Panc1 (cell line): ENCODE data around the gene FKRP. TPM values are rescaled to one million over a fixed set of nuclear protein-coding genes. Genes with fewer than 3 reads are reported as not detected.

Experiments used
- ATAC-seq: fragments of 200-7000 bp; cut with Tn5 transposase; 2 replicates; pipeline ENCODE4 v1.9.1; 2020; ENCODE audit warnings: mild to moderate bottlenecking, moderate library complexity
- BruUV-seq: library from RNA; stranded (reverse); fragments of 400-500 nt; replicated peaks from 2 replicates; lab custom pipeline; 2021; lab: Mats Ljungman, UMichigan
- CTCF ChIA-PET: fragments of 300-600 bp; sonication (Branson Sonifier 250); formaldehyde crosslinking; loops from one replicate; lab custom pipeline; 2022; ENCODE audit warnings: antibody characterized with exemption; lab: Charles Lee
- POLR2A ChIA-PET: fragments of 300-600 bp; sonication (Branson Sonifier 250); formaldehyde crosslinking; loops from one replicate; lab custom pipeline; 2022; ENCODE audit warnings: antibody characterized with exemption; lab: Charles Lee
- DNase-seq: peaks from one replicate; pipeline ENCODE4 v3.0.0-alpha.2; 2010; ENCODE audit warnings: low read depth, low spot score
- H3K27ac ChIP-seq: 2 replicates; pipeline ENCODE4 v1.5.1; 2011; ENCODE audit warnings: mild to moderate bottlenecking, low read length, inconsistent platforms
- H3K27me3 ChIP-seq: fragments of 200-500 bp; sonication (Bioruptor generic); 2 replicates; pipeline ENCODE4 v1.6.0; 2014; ENCODE audit warnings: low read length, inconsistent platforms; ENCODE audit not compliant: control insufficient read depth, insufficient read depth
- H3K36me3 ChIP-seq: fragments of 200-500 bp; sonication (Bioruptor generic); 2 replicates; pipeline ENCODE4 v1.5.1; 2014; ENCODE audit warnings: inconsistent platforms, mild to moderate bottlenecking, low read length, moderate library complexity; ENCODE audit not compliant: control insufficient read depth, insufficient read depth
- H3K4me1 ChIP-seq: 2 replicates; pipeline ENCODE4 v1.5.1; 2011; ENCODE audit warnings: inconsistent platforms, mild to moderate bottlenecking, low read length, moderate library complexity; ENCODE audit not compliant: control insufficient read depth, insufficient read depth
- H3K4me3 ChIP-seq, 2 experiments: 2 replicates each; pipeline ENCODE4 v1.5.1; 2011 to 2012; ENCODE audit warnings: low read depth in 2 of 2, low read length in 2 of 2, mild to moderate bottlenecking in 2 of 2, inconsistent platforms in 1 of 2, moderate library complexity in 1 of 2
- H3K9me3 ChIP-seq: fragments of 200-500 bp; sonication (Bioruptor generic); 2 replicates; pipeline ENCODE4 v1.5.1; 2014; ENCODE audit warnings: low read depth, mild to moderate bottlenecking, inconsistent platforms, low read length, moderate library complexity; ENCODE audit not compliant: control insufficient read depth, insufficient read depth
- POLR2AphosphoS5 ChIP-seq: IDR thresholded peaks from 2 replicates; pipeline ENCODE4 v1.6.1; 2012; ENCODE audit warnings: mild to moderate bottlenecking, low read depth, low read length, moderate library complexity
- REST ChIP-seq, 2 experiments: IDR thresholded peaks; 2 replicates each; pipeline ENCODE4 v1.6.1; 2011 to 2012; ENCODE audit warnings: low read depth in 2 of 2, control low read depth in 1 of 2, low read length in 1 of 2, mild to moderate bottlenecking in 1 of 2, moderate library complexity in 1 of 2; ENCODE audit not compliant: insufficient read depth in 1 of 2
- SIN3A ChIP-seq: IDR thresholded peaks from 2 replicates; pipeline ENCODE4 v1.6.1; 2012; ENCODE audit warnings: low read depth, mild to moderate bottlenecking, low read length, moderate library complexity, borderline replicate concordance; ENCODE audit not compliant: insufficient read depth
- TCF7L2 ChIP-seq: IDR thresholded peaks from 2 replicates; pipeline ENCODE4 v1.6.1; 2011; ENCODE audit warnings: mild to moderate bottlenecking, low read depth, low read length, inconsistent platforms
- in situ Hi-C: cut with HindIII; loops from 2 replicates; pipeline ENCODE4 v1.10.0; 2016; ENCODE audit warnings: low sequenced_read_pairs, low pct_unique_long_range_greater_than_20kb
- intact Hi-C: fragments of 100-400 bp; cut with micrococcal nuclease; formaldehyde crosslinking; loops from one replicate; pipeline ENCODE4 v1.10.0; 2022; ENCODE audit not compliant: unreplicated experiment
- total RNA-seq: library from RNA; stranded (reverse); gene quantifications from one replicate; pipeline ENCODE4 v1.2.1, GENCODE V29; 2021; ENCODE audit not compliant: unreplicated experiment
- TF ChIP-seq, protein P1 (sequence below): fragments of 450-650 bp; IDR thresholded peaks from 2 replicates; pipeline ENCODE4 v1.5.1; 2017; ENCODE audit warnings: mild to moderate bottlenecking

FKRP gene
- total RNA-seq, 1 experiment from 2014 or later: 21.6 TPM

DNA sequence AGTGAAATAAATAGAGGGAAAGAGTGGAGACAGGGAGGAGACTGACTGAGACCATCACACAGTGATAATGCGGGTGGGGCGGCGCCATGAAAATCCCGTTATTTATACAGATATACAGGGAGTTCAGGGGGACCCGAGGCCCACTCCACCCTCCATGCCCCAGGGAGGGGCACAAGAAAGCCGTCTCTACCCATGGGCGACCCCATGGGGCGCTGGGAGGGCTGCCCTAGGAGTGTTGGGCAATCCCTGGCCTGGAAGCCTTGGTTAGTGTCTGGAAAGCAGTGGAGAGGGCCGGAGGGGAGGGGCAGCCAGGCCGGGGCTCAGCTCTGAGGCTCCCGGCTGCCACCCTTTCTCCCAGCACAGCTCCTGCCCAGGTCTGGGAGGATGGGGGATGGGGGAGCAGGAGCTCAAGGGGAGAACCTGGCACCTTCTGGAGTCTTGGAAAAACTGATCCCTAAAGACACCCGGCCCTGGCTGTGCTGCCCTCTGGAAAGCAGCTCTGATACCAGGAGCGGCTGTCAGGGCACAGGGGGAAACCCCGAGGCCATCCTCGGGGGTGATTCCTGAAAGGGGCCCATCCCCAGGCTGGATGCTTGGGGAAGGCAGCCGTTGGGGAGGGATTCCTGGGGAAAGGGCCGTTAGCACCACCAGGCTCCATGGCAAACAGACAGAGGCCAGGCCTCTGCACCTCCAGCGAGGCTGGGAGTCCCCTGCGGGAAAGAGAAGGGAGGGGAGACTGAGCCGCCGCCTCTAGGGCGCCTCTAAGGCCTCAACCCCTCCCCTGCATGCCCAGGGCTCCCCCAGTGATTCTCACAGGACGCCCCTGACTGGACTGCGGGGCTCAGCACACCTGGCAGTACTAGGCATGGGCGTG, 26.0 kb upstream of the FKRP start:
- H3K27me3 ChIP-seq: no peaks in the 10 kb centered on the region
- ChIA-PET CTCF (no interaction called here), POLR2A (no interaction called here)
- TF ChIP-seq POLR2AphosphoS5 (no peak), REST (IDR thresholded peaks at IDR 0.05; ENCODE audit: insufficient read depth in 1 of 2, low read depth in 2 of 2, low read length in 1 of 2) (no peak), TCF7L2 (no peak), SIN3A (no peak)
- TF ChIP-seq, protein P1, sequence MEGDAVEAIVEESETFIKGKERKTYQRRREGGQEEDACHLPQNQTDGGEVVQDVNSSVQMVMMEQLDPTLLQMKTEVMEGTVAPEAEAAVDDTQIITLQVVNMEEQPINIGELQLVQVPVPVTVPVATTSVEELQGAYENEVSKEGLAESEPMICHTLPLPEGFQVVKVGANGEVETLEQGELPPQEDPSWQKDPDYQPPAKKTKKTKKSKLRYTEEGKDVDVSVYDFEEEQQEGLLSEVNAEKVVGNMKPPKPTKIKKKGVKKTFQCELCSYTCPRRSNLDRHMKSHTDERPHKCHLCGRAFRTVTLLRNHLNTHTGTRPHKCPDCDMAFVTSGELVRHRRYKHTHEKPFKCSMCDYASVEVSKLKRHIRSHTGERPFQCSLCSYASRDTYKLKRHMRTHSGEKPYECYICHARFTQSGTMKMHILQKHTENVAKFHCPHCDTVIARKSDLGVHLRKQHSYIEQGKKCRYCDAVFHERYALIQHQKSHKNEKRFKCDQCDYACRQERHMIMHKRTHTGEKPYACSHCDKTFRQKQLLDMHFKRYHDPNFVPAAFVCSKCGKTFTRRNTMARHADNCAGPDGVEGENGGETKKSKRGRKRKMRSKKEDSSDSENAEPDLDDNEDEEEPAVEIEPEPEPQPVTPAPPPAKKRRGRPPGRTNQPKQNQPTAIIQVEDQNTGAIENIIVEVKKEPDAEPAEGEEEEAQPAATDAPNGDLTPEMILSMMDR: no peak
- H3K27ac ChIP-seq: no peak overlapping the region
- intact Hi-C loops (no loop called here), in situ Hi-C loops (no loop called here)
- H3K9me3 ChIP-seq: no peaks in the 10 kb centered on the region
- peaks cover 5% of the 10 kb centered on the region for H3K4me1 ChIP-seq
- ATAC-seq (no peak), DNase-seq (no peak)
- BruUV-seq: no TSS peak
- no peak overlapping the region for H3K4me3 ChIP-seq
- H3K36me3 ChIP-seq: peaks cover 5% of the 10 kb centered on the region; the same call in 1 of the 2 replicates

- Histone ChIP-seq H3K9me3 (no peaks in the 10 kb centered on the region), H3K4me1 (peaks cover 5% of the 10 kb centered on the region), H3K36me3 (peaks cover 5% of the 10 kb centered on the region; the same call in 1 of the 2 replicates), H3K27me3 (no peaks in the 10 kb centered on the region), H3K27ac (no peak overlapping the region), H3K4me3 (no peak overlapping the region)
- BruUV-seq: no TSS peak
- TF ChIP-seq, protein P1: no peak
- TF ChIP-seq TCF7L2 (no peak), REST (IDR thresholded peaks at IDR 0.05; ENCODE audit: insufficient read depth in 1 of 2, low read depth in 2 of 2, low read length in 1 of 2) (no peak), SIN3A (no peak), POLR2AphosphoS5 (no peak)
- ATAC-seq: no peak
- intact Hi-C loops (no loop called here), in situ Hi-C loops (no loop called here)
- CTCF ChIA-PET: no interaction called here
- DNase-seq: no peak
- POLR2A ChIA-PET: no interaction called here
Observed at GRCh38 chr19:46720503-46721239, 25.2 kb upstream of the FKRP start.
